HT1080 (cell line): Measurements from ENCODE around the gene SOCS4. TPM values are rescaled to one million over a fixed set of nuclear protein-coding genes. Genes with fewer than 3 reads are reported as not detected.
"Not testable (repeated sequence)": the region's sequence is repeated elsewhere in the genome, so short reads cannot be mapped to it uniquely, and the experiment has no call there.

ENCODE experiments used
- DNase-seq: peaks from one replicate; pipeline ENCODE4 v3.0.0-alpha.2; 2015; ENCODE audit warnings: low read depth
- total RNA-seq: library from RNA; depleted of rRNA; stranded (reverse); fragments of >200 nt; shearing (Covaris generic); gene quantifications from 2 replicates; pipeline ENCODE4 v1.2.3, GENCODE V29; 2014

SOCS4 gene
- total RNA-seq, 1 experiment from 2014 or later: 15.2 TPM

GRCh38 chr14:55051423-55052268, 24.6 kb downstream of the SOCS4 start, which contains the start of gene MAPK1IP1L:
MAPK1IP1L (plus strand) TSS chr14:55051647; CDS start chr14:55061684, 10,037 bp downstream.
- peak; percentile 93 for DNase-seq

- no peak for DNase-seq
These were observed 25.4 kb downstream of the SOCS4 start for GRCh38 chr14:55052269-55052930.

- no peak for DNase-seq
These were observed 26.0 kb downstream of the SOCS4 start for GRCh38 chr14:55053018-55053417.

GRCh38 chr14:55053500-55053899, 26.5 kb downstream of the SOCS4 start:
- no peak for DNase-seq

GRCh38 chr14:55054098-55054497, 27.1 kb downstream of the SOCS4 start:
- DNase-seq: no peak

GRCh38 chr14:55057919-55058318, 30.9 kb downstream of the SOCS4 start:
- DNase-seq: no peak

- DNase-seq: no peak
These were observed 32.3 kb downstream of the SOCS4 start for GRCh38 chr14:55059333-55059732.

GRCh38 chr14:55062517-55063351, 35.7 kb downstream of the SOCS4 start:
- no peak for DNase-seq

GRCh38 chr14:55064896-55065295, 37.9 kb downstream of the SOCS4 start:
- DNase-seq: not testable (repeated sequence)

- no peak for DNase-seq
These were observed 38.4 kb downstream of the SOCS4 start for GRCh38 chr14:55065411-55065810.

GRCh38 chr14:55066223-55066622, 39.2 kb downstream of the SOCS4 start:
- DNase-seq: no peak

- no peak for DNase-seq
These were observed 44.0 kb downstream of the SOCS4 start for GRCh38 chr14:55070981-55071411.

GRCh38 chr14:55071870-55072640, 45.0 kb downstream of the SOCS4 start:
- DNase-seq: peak; percentile 91

GRCh38 chr14:55073856-55074255, 46.8 kb downstream of the SOCS4 start:
- DNase-seq: peak; percentile 45

- DNase-seq: no peak
These were observed 47.6 kb downstream of the SOCS4 start for GRCh38 chr14:55074662-55075061.

- DNase-seq: no peak
These were observed 48.7 kb downstream of the SOCS4 start for GRCh38 chr14:55075628-55076175.

- peak; percentile 25 for DNase-seq
These were observed 50.4 kb downstream of the SOCS4 start for GRCh38 chr14:55077170-55078151.

GRCh38 chr14:55079961-55080360, 52.9 kb downstream of the SOCS4 start:
- not testable (repeated sequence) for DNase-seq

- no peak for DNase-seq
These were observed 57.5 kb downstream of the SOCS4 start for GRCh38 chr14:55084401-55085059.
